Spleen (tissue), 7 donors: Measurements from ENCODE around the gene PVR.

ENCODE experiments used
- CTCF ChIP-seq, 11 experiments: fragments of 200-600 bp in 7 of 11; fragments of 450-650 bp in 4 of 11; sonication (generic) in 4 of 11; IDR thresholded peaks in 8 of 11; conservative IDR thresholded peaks in 3 of 11; 1 replicate in 7 of 11; 2 replicates in 4 of 11; pipeline versions ENCODE4 v1.4.0 to v1.8.0; 2016 to 2021; ENCODE audit warnings: antibody characterized with exemption in 11 of 11, inconsistent platforms in 4 of 11, mild to moderate bottlenecking in 1 of 11
- POLR2A ChIP-seq, 3 donors: fragments of 450-650 bp; IDR thresholded peaks; one replicate each; pipeline ENCODE4 v1.5.1; 2017; ENCODE audit warnings: antibody characterized with exemption in 3 of 3, mild to moderate bottlenecking in 1 of 3
- donor health status: DM: no; HTN: no; CAD: no; lungs with moderate emphysema.
- donor health status: DM: no; HTN: no; CAD: no.
- donor health status: DM: no; HTN: no; CAD: no.

- TF ChIP-seq CTCF (IDR thresholded peaks at IDR 0.05 in 8 of 11, conservative IDR thresholded peaks at IDR 0.05 in 3 of 11) (no peak), POLR2A (IDR thresholded peaks at IDR 0.05) (no peak)
Observed at GRCh38 chr19:44608391-44608821, 35.3 kb upstream of the PVR start.
